Mammary microvascular endothelial cell (primary cell): Measurements from ENCODE around the gene EHD4. TPM values are rescaled to one million over a fixed set of nuclear protein-coding genes. Genes with fewer than 3 reads are reported as not detected.

Experiments used
- total RNA-seq: library from RNA; depleted of rRNA; stranded (reverse); fragments of >200 nt; gene quantifications from 2 replicates; pipeline ENCODE4 v1.2.3, GENCODE V29; 2015

EHD4 gene
- total RNA-seq, result 132 and 144 TPM in 2 replicates

DNA sequence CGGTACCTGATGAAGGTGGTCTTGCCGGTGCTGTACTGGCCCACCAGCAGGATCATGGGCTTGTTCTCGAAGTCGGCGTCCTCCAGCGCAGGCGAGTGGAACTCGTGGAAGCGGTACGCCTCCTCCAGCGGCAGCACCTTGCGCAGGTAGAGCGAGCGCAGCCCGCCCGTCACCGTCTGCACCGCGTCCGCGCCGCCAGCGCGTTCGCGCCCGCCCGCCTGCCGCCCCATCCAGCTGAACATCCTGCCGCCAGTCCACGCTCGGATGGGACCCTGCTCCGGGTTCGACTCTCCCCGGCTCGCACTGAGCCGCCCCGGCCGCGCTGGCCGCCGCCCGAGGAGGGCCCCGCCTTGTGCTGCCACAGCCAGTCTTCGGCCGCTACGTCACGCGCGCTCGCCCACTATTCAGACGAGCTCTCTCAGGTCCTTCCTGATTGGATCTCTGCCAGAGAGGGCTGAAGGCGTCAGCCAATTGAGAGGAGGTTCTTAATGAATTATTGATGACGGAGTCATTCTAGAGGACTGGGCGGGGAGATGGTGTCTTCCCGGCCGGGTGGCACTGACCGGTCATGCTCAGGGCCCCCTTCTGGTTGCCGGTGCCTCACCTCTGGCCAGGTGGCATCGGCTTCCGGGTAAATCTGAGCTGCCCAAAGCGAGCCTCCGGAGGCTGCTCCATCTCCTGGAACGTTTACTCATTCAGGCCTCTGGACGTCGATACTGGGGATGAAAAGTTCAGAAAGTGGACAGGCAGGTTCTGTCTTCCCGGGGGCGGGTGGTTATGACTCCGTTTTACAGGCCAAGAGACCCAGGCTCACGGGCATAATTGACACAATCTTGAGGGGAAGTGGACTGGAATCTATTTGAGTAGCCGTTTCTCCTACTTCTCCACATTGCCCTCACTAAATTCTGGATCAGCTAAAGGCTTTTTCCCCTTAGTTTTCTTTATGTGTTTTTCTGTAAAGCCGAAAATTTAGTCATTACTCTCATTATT, at the start of gene EHD4:
Gene EHD4 (minus strand): TSS at position 305 of the 990 bp plus-strand sequence. CDS start 63 bp downstream, at position 242.

DNA sequence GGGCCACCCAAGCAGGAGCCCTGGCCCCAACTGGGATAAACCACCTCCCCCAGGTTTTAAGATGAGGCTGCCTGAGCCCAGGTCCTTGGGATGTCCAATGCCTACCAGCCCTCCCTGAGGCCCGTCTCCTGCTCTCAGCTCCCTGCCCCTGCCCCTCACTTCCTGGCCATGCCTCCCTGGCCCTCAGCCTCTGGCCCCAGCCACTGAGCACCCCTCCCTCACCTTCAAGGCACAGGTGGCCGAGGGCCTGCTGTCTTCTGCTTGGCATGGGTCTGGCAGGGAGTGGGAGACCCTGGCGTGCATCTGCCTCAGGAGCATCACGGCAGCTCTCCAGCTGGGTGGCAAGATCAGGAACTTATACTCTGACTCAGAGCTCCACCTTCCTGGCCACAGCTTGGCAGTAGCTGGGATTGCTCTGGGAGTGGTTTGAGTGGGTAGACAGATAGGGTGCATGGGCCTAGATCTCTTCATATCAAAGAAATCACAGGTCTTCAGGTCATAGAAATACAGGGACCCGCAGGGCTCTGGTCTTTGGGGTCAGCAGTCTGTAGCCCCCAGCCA, 48.4 kb upstream of the EHD4 start, which contains the start of gene PLA2G4E:
Gene PLA2G4E (minus strand): TSS at position 330 of the 561 bp plus-strand sequence. CDS start 12 bp downstream, at position 318.

DNA sequence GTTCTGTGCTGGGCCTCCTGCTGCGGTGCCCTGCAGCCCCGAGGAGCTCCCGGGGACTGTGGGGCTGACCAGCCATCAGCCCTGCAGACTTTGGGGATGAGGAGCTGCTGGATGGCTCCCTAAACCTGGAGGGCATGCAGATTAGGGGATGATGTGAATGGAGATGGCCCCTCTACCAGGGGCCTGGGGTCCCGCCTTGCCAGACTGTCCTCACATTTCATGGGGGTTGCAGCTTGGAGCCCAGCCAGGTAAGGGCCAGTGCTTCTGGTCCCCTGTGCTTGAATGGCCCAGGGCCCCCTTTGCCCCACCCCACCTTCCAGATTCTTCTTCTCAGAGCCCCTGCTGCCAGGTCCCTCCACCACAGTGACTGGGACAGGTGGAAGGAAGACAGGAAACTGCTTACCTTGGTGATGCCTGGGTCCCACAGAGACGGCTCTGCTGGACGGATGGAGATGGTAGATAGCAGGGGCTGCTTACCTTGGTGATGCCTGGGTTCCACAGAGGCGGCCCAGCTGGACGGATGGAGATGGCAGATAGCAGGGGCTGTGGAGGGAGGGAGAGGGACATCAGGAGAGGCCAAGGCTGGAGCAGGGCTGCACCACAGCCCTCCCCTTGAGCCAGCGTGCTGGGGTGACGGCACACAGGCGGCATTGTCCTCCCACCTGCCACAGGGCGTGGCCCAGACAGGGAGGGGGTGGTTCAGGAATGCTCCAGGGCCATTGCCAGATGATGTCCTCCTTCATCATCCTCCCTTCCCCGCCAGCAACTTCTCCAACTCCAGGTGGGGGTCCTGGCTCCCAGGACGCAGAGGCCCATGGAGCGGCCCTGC, 78.7 kb downstream of the EHD4 start, which contains the start of gene SPTBN5:
Gene SPTBN5 (minus strand): TSS at position 632 of the 829 bp plus-strand sequence. CDS start 556 bp downstream, at position 76.

Other genes with a start within 250 kb of the EHD4 start
- 11.9 and 13.4 TPM in 2 replicates for gene MAPKBP1, start 198.1 kb downstream of the EHD4 start, total RNA-seq
- gene JMJD7, start 144.5 kb downstream of the EHD4 start, total RNA-seq, result 8.9 and 10.7 TPM in 2 replicates
- 0.27 and 0.89 TPM in 2 replicates for gene PLA2G4B, start 133.7 kb downstream of the EHD4 start, total RNA-seq
- 2.3 and 3.8 TPM in 2 replicates for gene SPTBN5, start 78.5 kb downstream of the EHD4 start, total RNA-seq
- gene PLA2G4E, start 48.5 kb upstream of the EHD4 start, total RNA-seq, result not detected in 2 replicates
- gene PLA2G4D, start 122.0 kb upstream of the EHD4 start, total RNA-seq, result not detected in 2 replicates
- not detected in 2 replicates for gene PLA2G4F, start 184.1 kb upstream of the EHD4 start, total RNA-seq
- gene VPS39, start 235.7 kb upstream of the EHD4 start, total RNA-seq, result 30.4 and 37.0 TPM in 2 replicates